Measurements from ENCODE around the gene EPN1. TPM values are rescaled to one million over a fixed set of nuclear protein-coding genes. Genes with fewer than 3 reads are reported as not detected.

The EPN1 gene
- 56.9 and 61.7 TPM in 2 replicates for total RNA-seq

DNA sequence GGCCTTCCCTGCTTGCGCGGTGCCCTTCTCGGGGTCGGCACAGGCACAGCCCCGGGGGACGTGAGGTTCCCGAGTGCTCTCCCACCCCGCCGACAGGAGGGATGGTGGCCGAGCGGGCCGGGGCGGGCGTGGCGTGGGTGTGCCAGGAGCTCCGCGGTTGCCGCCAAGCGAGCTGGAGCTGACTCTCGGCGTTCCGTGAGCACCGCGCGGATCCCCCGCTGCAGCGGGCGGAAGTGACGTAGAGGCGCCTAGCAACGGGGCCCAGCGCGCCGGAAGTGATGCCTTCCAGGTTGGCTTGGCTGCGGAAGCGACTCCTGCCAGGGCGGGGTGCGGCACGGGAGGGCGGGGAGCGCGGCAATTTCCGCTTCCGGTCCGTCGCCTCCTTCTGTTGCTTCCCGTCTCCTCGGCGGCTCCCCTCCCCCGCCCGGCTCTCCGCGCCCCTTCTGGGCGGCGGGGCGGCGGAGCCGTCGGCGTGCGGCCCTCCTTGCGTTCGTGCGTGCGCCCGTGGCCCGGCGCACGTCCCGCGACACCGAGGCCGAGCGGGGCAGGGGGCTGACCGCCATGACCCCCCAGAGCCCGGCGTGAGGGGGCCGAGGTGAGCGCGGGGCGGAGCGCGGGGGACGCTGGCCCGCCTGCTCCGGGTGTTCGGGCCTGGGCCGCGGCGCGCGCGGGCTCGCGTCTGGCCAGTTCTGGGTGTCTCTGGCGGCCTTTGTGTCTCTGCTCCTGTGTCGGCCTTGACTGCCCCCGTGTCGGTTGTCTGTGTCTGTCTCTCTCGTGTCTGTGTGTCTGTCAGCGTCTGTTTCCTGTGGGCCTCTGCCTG, at the start of gene EPN1:
Gene EPN1, plus strand, starts transcription at position 386 of the 820 bp plus-strand sequence. CDS start 3,402 bp downstream, outside the sequence.

DNA sequence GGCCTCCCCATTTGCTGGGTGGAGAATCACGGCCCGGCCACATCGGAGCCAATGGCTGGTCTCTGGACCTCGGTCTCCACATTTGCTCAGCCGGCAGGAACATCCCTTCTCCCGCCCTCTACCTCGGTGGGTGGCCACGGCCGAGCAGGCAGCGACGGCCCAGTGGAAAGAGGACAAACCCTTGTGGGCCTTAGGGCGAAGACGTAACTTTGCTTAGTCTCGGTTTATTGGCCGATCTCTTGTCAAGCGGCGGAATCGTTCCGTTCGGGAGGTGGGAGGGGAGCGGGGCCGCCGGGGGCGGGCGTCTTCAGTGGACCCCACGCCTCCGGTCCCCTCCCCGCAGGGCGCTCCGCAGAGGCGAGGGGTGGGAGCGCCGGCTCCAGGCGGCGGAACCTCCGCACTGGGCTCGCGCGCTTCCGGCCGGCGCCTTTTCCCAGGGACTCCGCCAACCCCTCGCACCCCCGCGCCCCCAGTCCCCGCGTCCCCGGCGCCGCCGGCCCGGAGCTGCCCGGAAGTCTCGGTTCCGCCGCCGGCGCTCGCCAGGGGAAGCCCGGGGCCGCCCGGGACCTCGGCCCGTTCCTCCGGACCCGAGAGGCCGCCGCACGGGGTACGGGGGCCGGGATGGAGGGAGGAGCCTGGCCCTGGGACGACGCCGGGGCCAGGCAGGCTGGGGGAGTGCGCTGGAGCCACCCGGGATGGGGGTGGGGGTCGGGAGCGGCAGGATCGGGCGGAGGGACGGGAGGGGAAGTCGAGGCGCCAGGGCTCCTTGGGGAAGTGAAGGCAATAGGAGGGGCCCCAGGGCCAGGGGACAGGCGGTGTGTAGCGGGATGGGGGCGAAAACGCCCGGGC, 34.2 kb upstream of the EPN1 start, which contains the start of gene ZNF580:
Gene ZNF580, plus strand, starts transcription at position 426 of the 849 bp plus-strand sequence. CDS start 1,507 bp downstream, outside the sequence.

DNA sequence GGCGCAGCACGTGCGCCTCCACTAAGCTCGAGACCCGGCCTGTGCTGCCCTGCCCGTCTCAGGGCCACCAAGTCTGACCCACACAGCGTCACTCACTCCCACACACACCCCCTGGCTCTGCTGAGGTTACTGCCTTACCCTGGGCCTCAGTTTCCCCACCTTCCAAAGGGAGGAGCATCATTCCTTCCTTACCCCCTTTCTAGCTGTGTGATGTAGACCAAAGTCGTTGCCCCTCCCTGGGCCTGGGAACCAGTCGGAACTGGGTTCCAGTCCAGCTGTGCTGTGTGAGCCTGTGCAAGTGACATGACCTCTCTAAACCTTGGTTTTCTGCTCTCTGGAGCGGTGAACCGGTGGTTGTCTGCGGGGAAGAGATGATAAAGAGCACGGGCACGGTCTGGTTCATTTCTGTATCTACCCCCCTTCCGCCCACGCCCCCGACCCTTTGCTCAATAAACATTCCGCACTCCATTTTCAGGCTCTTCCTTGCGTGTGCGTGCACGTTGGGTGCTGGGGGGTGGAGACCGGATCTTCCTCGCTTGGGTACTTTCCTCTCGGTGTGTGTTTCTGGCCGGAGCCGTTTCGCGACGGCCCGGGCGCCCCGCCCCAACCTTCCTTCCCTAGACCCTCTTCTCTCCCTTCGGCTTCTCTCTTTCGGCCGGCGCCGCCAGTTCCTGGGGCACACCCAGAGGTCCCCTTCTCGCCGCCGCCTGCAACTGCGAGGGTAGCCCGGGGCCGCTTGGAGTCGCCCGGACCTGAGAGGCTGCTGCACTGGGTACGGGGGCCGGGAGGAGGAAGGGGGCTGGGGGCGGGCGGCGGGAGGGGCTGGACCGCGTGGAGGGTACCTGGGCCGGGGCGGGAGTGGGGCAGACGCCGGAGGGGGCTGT, 31.8 kb upstream of the EPN1 start, which contains the start of gene ZNF581:
Gene ZNF581, plus strand, starts transcription at position 647 of the 884 bp plus-strand sequence. CDS start 923 bp downstream, outside the sequence.

GRCh38 chr19:55647732-55648584, 27.1 kb upstream of the EPN1 start, which contains the start of gene CCDC106:
Gene CCDC106 (plus strand): TSS chr19:55648212. CDS start chr19:55649047, 835 bp downstream.

GRCh38 chr19:55654868-55655647, 20.0 kb upstream of the EPN1 start, which contains the start of gene U2AF2:
Gene U2AF2 (plus strand): TSS chr19:55655035. CDS start chr19:55655105, 70 bp downstream.

DNA sequence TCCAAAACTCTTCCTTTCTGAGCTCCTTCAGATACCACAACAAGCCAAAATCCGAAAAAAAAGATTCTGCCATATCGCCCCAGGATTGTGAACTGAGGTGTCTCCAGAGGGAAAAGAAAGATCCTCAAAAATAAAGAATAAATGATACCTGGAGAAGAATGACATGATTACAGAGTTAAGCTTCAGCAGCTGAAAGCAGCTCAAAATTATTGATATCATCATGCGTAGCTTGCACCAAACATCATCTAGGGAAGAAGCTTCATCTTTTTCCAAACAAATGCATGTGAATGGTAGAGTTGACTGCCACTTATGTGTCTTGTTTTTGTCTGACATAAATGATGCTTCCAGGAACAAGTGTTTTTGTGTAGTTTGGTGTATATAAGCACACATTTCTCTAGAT, 63.3 kb downstream of the EPN1 start, which contains the start of gene NLRP9:
Gene NLRP9, minus strand, starts transcription at position 101 of the 400 bp plus-strand sequence. Its CDS starts 28 bp downstream, at position 73.

DNA sequence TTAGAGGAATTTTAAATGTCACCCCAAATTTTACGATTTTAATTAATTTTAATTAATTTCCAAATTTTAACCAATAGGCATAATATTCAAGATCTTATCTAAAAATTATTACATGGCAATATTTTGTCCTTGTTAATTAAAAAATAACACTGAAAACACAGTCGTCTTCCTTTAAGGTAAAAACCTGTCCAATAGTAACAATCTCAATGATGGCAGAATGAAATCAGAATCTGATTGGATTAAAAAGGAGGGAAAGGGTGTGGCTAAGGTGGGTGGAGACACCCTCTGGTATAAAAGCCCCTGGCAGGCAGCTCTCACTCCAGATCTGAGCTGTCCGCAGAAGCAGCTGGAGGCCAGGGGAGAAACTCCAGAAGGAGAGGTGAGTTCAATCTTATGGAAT, 83.8 kb downstream of the EPN1 start, which contains the start of gene RFPL4A:
Gene RFPL4A, plus strand, starts transcription at position 301 of the 400 bp plus-strand sequence. CDS start 2,704 bp downstream, outside the sequence.

Other genes starting within 250 kb of the EPN1 start
- gene SHISA7, start 231.9 kb upstream of the EPN1 start, total RNA-seq: not detected in 2 replicates
- gene ISOC2, start 213.6 kb upstream of the EPN1 start, total RNA-seq: 38.8 and 58.3 TPM in 2 replicates
- not detected in 2 replicates for gene C19orf85, start 210.5 kb upstream of the EPN1 start, total RNA-seq
- gene ZNF628, start 198.6 kb upstream of the EPN1 start, total RNA-seq: 0.47 and 0.69 TPM in 2 replicates
- 9.2 and 16.2 TPM in 2 replicates for gene NAT14, start 190.0 kb upstream of the EPN1 start, total RNA-seq
- gene SSC5D, start 186.8 kb upstream of the EPN1 start, total RNA-seq: 3.9 and 13.1 TPM in 2 replicates
- gene SBK2, start 138.1 kb upstream of the EPN1 start, total RNA-seq: not detected in 2 replicates
- 0.16 TPM in 1 of 2 replicates, not detected in the other for gene SBK3, start 129.7 kb upstream of the EPN1 start, total RNA-seq
- gene ZNF579, start 94.4 kb upstream of the EPN1 start, total RNA-seq: 1.6 and 2.0 TPM in 2 replicates
- 0.95 and 2.1 TPM in 2 replicates for gene FIZ1, start 75.7 kb upstream of the EPN1 start, total RNA-seq
- 12.1 and 13.2 TPM in 2 replicates for gene ZNF524, start 74.9 kb upstream of the EPN1 start, total RNA-seq
- gene ZNF865, start 69.6 kb upstream of the EPN1 start, total RNA-seq: 0.34 and 0.63 TPM in 2 replicates
- 5.0 and 5.8 TPM in 2 replicates for gene ZNF784, start 50.7 kb upstream of the EPN1 start, total RNA-seq
- gene ZNF580, start 34.2 kb upstream of the EPN1 start, total RNA-seq: 4.4 and 5.7 TPM in 2 replicates
- 29.1 and 32.2 TPM in 2 replicates for gene ZNF581, start 31.6 kb upstream of the EPN1 start, total RNA-seq
- gene CCDC106, start 27.0 kb upstream of the EPN1 start, total RNA-seq: 3.9 and 7.3 TPM in 2 replicates
- gene U2AF2, start 20.2 kb upstream of the EPN1 start, total RNA-seq: 72.3 and 77.7 TPM in 2 replicates
- gene NLRP9, start 63.2 kb downstream of the EPN1 start, total RNA-seq: not detected in 2 replicates
- not detected in 2 replicates for gene RFPL4A, start 83.9 kb downstream of the EPN1 start, total RNA-seq
- gene RFPL4AL1, start 93.9 kb downstream of the EPN1 start, total RNA-seq: not detected in 2 replicates
- gene NLRP11, start 156.8 kb downstream of the EPN1 start, total RNA-seq: not detected in 2 replicates
- not detected in 2 replicates for gene NLRP4, start 161.3 kb downstream of the EPN1 start, total RNA-seq